GM23338 (cell line): Measurements from ENCODE around the gene CENPS.

Experiments used
- CTCF ChIP-seq, 2 experiments: fragments of 200-600 bp in 1 of 2; sonication (generic) in 1 of 2; conservative IDR thresholded peaks; 2 replicates each; pipeline versions ENCODE4 v1.5.1 to v1.6.1; 2016 to 2017; ENCODE audit warnings: antibody characterized with exemption in 2 of 2, low read depth in 2 of 2, mild to moderate bottlenecking in 2 of 2, moderate library complexity in 1 of 2
- EZH2phosphoT487 ChIP-seq: fragments of 200-600 bp; sonication (generic); IDR thresholded peaks from one replicate; pipeline ENCODE4 v1.8.1; 2018; ENCODE audit warnings: antibody characterized with exemption; ENCODE audit not compliant: unreplicated experiment
- TF ChIP-seq, protein P1 (sequence below): IDR thresholded peaks from one replicate; pipeline ENCODE4 v1.6.1; 2018; ENCODE audit warnings: antibody characterized with exemption; ENCODE audit not compliant: unreplicated experiment

DNA sequence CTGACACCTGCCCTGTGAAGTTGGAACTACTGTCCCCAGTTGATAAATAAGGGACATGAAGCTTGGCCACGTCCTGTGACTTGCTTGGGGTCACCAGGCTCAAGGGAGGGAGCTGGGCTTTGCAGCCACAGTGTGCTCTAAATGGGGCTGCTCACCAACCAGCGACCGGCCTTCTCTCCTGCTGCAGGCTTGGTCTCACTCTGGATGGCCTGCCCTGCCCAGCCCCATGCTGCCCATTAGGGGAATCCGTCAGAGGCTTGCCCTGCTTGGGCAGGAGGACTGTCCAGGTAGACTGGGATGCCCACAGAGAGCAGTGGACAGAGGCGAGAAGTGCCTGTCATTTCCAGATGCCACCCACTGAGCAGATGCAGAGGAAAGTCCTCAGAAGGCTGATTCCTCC lies 1.2 kb upstream of the CENPS start:
- no peak for TF ChIP-seq EZH2phosphoT487
- TF ChIP-seq CTCF (conservative IDR thresholded peaks at IDR 0.05; ENCODE audit: low read depth in 2 of 2), result no peak
- TF ChIP-seq, protein P1, sequence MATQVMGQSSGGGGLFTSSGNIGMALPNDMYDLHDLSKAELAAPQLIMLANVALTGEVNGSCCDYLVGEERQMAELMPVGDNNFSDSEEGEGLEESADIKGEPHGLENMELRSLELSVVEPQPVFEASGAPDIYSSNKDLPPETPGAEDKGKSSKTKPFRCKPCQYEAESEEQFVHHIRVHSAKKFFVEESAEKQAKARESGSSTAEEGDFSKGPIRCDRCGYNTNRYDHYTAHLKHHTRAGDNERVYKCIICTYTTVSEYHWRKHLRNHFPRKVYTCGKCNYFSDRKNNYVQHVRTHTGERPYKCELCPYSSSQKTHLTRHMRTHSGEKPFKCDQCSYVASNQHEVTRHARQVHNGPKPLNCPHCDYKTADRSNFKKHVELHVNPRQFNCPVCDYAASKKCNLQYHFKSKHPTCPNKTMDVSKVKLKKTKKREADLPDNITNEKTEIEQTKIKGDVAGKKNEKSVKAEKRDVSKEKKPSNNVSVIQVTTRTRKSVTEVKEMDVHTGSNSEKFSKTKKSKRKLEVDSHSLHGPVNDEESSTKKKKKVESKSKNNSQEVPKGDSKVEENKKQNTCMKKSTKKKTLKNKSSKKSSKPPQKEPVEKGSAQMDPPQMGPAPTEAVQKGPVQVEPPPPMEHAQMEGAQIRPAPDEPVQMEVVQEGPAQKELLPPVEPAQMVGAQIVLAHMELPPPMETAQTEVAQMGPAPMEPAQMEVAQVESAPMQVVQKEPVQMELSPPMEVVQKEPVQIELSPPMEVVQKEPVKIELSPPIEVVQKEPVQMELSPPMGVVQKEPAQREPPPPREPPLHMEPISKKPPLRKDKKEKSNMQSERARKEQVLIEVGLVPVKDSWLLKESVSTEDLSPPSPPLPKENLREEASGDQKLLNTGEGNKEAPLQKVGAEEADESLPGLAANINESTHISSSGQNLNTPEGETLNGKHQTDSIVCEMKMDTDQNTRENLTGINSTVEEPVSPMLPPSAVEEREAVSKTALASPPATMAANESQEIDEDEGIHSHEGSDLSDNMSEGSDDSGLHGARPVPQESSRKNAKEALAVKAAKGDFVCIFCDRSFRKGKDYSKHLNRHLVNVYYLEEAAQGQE, result no peak
